ENCODE data around the gene GADD45GIP1.
A peak's percentile ranks its signal among the peaks of the same experiment; 100 is the strongest.
"Not testable (repeated sequence)": the region's sequence is repeated elsewhere in the genome, so short reads cannot be mapped to it uniquely, and the experiment has no call there.

Gene GADD45GIP1

GRCh38 chr19:12969292-12969988 is 12.4 kb upstream of the GADD45GIP1 start, which contains the start of gene DAND5:
DAND5 (plus strand) TSS chr19:12969576; CDS start chr19:12969661, 85 bp downstream.
- H3K27ac ChIP-seq = peak within 1 kb of the TSS in 1 of 2 donors; percentile 72
- no peak within 1 kb of the TSS for H3K4me3 ChIP-seq
- DNase-seq (ENCODE audit: low spot score) = no peak
- TF ChIP-seq CTCF (IDR thresholded peaks at IDR 0.05) = no peak

- no peak for TF ChIP-seq CTCF (IDR thresholded peaks at IDR 0.05)
- Histone ChIP-seq H3K27ac (no peak overlapping the region), H3K4me3 (no peak overlapping the region)
- DNase-seq (ENCODE audit: low spot score) = no peak
Observed at GRCh38 chr19:12967907-12968306, 10.9 kb upstream of the GADD45GIP1 start.

GRCh38 chr19:12965812-12966135 is 8.8 kb upstream of the GADD45GIP1 start:
- DNase-seq (ENCODE audit: low spot score) = no peak
- Histone ChIP-seq H3K27ac (peak overlapping the region; percentile 54 to 81), H3K4me3 (peak overlapping the region; percentile 75)
- no peak for TF ChIP-seq CTCF (IDR thresholded peaks at IDR 0.05)

- Histone ChIP-seq H3K27ac (peak overlapping the region; percentile 54 to 81), H3K4me3 (peak overlapping the region; percentile 75)
- peak; percentile 92 for TF ChIP-seq CTCF (IDR thresholded peaks at IDR 0.05)
- DNase-seq (ENCODE audit: low spot score) = peak; percentile 85
Observed at GRCh38 chr19:12965017-12965811, 8.2 kb upstream of the GADD45GIP1 start.

- no peak overlapping the region for H3K4me3 ChIP-seq
- TF ChIP-seq CTCF (IDR thresholded peaks at IDR 0.05) = no peak
- H3K27ac ChIP-seq = no peak overlapping the region
- no peak for DNase-seq (ENCODE audit: low spot score)
Observed at GRCh38 chr19:12959481-12959880, 2.5 kb upstream of the GADD45GIP1 start.

GRCh38 chr19:12957389-12957952 is 448 bp upstream of the GADD45GIP1 start:
- not testable (repeated sequence) for DNase-seq (ENCODE audit: low spot score)
- Histone ChIP-seq H3K27ac (peak overlapping the region; percentile 60 to 87), H3K4me3 (peak overlapping the region; percentile 92)

GRCh38 chr19:12955996-12956395 is 1.0 kb downstream of the GADD45GIP1 start:
- Histone ChIP-seq H3K27ac (peak overlapping the region; percentile 60 to 87), H3K4me3 (peak overlapping the region; percentile 92)
- TF ChIP-seq CTCF (IDR thresholded peaks at IDR 0.05) = no peak
- DNase-seq (ENCODE audit: low spot score) = no peak

- H3K4me3 ChIP-seq = peak overlapping the region; percentile 92
- DNase-seq (ENCODE audit: low spot score); H3K27ac ChIP-seq: not testable (repeated sequence)
Observed at GRCh38 chr19:12955575-12955974, 1.4 kb downstream of the GADD45GIP1 start.
